CD14-positive monocyte (primary cell): ENCODE results near the gene MLIP. TPM values are rescaled to one million over a fixed set of nuclear protein-coding genes. Genes with fewer than 3 reads are reported as not detected.

ENCODE experiments used
- DNase-seq, 3 donors: peaks; one replicate each; pipeline ENCODE4 v3.0.0-alpha.2; 2011 to 2022
- H2AFZ ChIP-seq: 2 replicates; pipeline ENCODE4 v1.6.0; 2012; ENCODE audit warnings: mild to moderate bottlenecking, low read depth, low read length, inconsistent platforms; ENCODE audit not compliant: insufficient read depth, poor library complexity, severe bottlenecking
- H3K27ac ChIP-seq, 2 donors: 1 replicate in 1 of 2; 2 replicates in 1 of 2; pipeline ENCODE4 v1.5.1; 2012 to 2013; ENCODE audit warnings: low read length in 2 of 2, control low read depth in 1 of 2, inconsistent platforms in 1 of 2, low read depth in 1 of 2, mild to moderate bottlenecking in 1 of 2
- H3K27me3 ChIP-seq, 2 donors: one replicate each; pipeline versions ENCODE4 v1.6.0 to v1.6.1; 2011 to 2013; ENCODE audit warnings: low read length in 2 of 2; ENCODE audit not compliant: control insufficient read depth in 2 of 2, insufficient read depth in 2 of 2
- H3K36me3 ChIP-seq, 2 donors: replicated peaks in 1 of 2; 1 replicate in 1 of 2; 2 replicates in 1 of 2; pipeline versions ENCODE4 v1.5.1 to v1.6.1; 2012 to 2013; ENCODE audit warnings: low read length in 2 of 2, control low read depth in 1 of 2, inconsistent platforms in 1 of 2, mild to moderate bottlenecking in 1 of 2; ENCODE audit not compliant: insufficient read depth in 2 of 2, control insufficient read depth in 1 of 2
- H3K4me1 ChIP-seq, 2 donors: 1 replicate in 1 of 2; 2 replicates in 1 of 2; pipeline versions ENCODE4 v1.5.1 to v1.6.1; 2012 to 2013; ENCODE audit warnings: low read length in 2 of 2, control low read depth in 1 of 2, inconsistent platforms in 1 of 2, mild to moderate bottlenecking in 1 of 2, moderate library complexity in 1 of 2; ENCODE audit not compliant: insufficient read depth in 2 of 2, control insufficient read depth in 1 of 2
- H3K4me2 ChIP-seq: replicated peaks from 2 replicates; pipeline ENCODE3; 2012; ENCODE audit warnings: low read length, moderate library complexity, mild to moderate bottlenecking; ENCODE audit not compliant: poor library complexity, severe bottlenecking; ENCODE audit errors: extremely low read depth
- H3K4me3 ChIP-seq, 3 experiments: fragments of 200-600 bp in 1 of 3; sonication (generic) in 1 of 3; replicated peaks in 1 of 3; 1 replicate in 2 of 3; 2 replicates in 1 of 3; pipeline ENCODE4 v1.5.1; 2011 to 2013; ENCODE audit warnings: low read length in 3 of 3, mild to moderate bottlenecking in 3 of 3, control low read depth in 2 of 3, low read depth in 2 of 3, inconsistent platforms in 1 of 3, moderate library complexity in 1 of 3
- H3K79me2 ChIP-seq: 2 replicates; pipeline ENCODE4 v1.6.0; 2012; ENCODE audit warnings: mild to moderate bottlenecking, control low read depth, inconsistent platforms, low read length, moderate library complexity; ENCODE audit not compliant: insufficient read depth
- H3K9ac ChIP-seq: 2 replicates; pipeline ENCODE4 v1.6.0; 2017; ENCODE audit warnings: low read length, mild to moderate bottlenecking; ENCODE audit not compliant: insufficient read depth, poor library complexity, severe bottlenecking
- H3K9me3 ChIP-seq, 2 donors: replicated peaks in 1 of 2; 1 replicate in 1 of 2; 2 replicates in 1 of 2; pipeline versions ENCODE4 v1.5.1 to v1.6.1; 2012 to 2013; ENCODE audit warnings: low read length in 2 of 2, control low read depth in 1 of 2; ENCODE audit not compliant: control insufficient read depth in 1 of 2, insufficient read depth in 1 of 2
- H4K20me1 ChIP-seq: 2 replicates; pipeline ENCODE4 v1.6.0; 2012; ENCODE audit warnings: mild to moderate bottlenecking, low read length, control low read depth, moderate library complexity; ENCODE audit not compliant: insufficient read depth
- H3K27ac Mint-ChIP-seq, 7 donors: one replicate each; pipeline ENCODE4 v1.8.0; 2020; ENCODE audit warnings: mild to moderate bottlenecking in 7 of 7, mixed read lengths in 7 of 7, moderate library complexity in 6 of 7, inconsistent platforms in 2 of 7
- H3K27me3 Mint-ChIP-seq, 3 donors: one replicate each; pipeline ENCODE4 v1.8.0; 2021 to 2022; ENCODE audit warnings: low read depth in 3 of 3, mild to moderate bottlenecking in 3 of 3, mixed read lengths in 3 of 3, moderate library complexity in 3 of 3, inconsistent platforms in 1 of 3
- H3K36me3 Mint-ChIP-seq, 2 donors: one replicate each; pipeline ENCODE4 v1.8.0; 2020; ENCODE audit warnings: mixed read lengths in 2 of 2, inconsistent platforms in 1 of 2, mild to moderate bottlenecking in 1 of 2
- H3K4me1 Mint-ChIP-seq: one replicate; pipeline ENCODE4 v1.8.0; 2020; ENCODE audit warnings: mild to moderate bottlenecking, mixed read lengths
- H3K4me3 Mint-ChIP-seq, 2 donors: one replicate each; pipeline ENCODE4 v1.8.0; 2020; ENCODE audit warnings: mild to moderate bottlenecking in 2 of 2, mixed read lengths in 2 of 2, moderate library complexity in 1 of 2
- H3K9me3 Mint-ChIP-seq, 7 donors: one replicate each; pipeline ENCODE4 v1.8.0; 2020 to 2022; ENCODE audit warnings: mixed read lengths in 7 of 7, mild to moderate bottlenecking in 6 of 7, moderate library complexity in 6 of 7, inconsistent platforms in 2 of 7
- CTCF ChIP-seq: fragments of 200-600 bp; IDR thresholded peaks from one replicate; pipeline ENCODE4 v1.8.0; 2022; ENCODE audit warnings: antibody characterized with exemption, mild to moderate bottlenecking
- WGBS: methylation state at CpG from one replicate; pipeline ENCODE4 v1.1.5; 2013; ENCODE audit warnings: missing lambda C conversion rate; ENCODE audit not compliant: insufficient coverage; 5-methylcytosine and 5-hydroxymethylcytosine counted together
- intact Hi-C, 2 donors: fragments of 100-400 bp; cut with micrococcal nuclease; formaldehyde crosslinking; loops; one replicate each; pipeline versions ENCODE4 v1.15.0 to v1.15.1; 2023
- polyA plus RNA-seq, 3 donors: library from polyadenylated mRNA; depleted of rRNA in 1 of 3; unstranded in 2 of 3; stranded (reverse) in 1 of 3; fragments of 300-500 nt in 2 of 3; fragments of >200 nt in 1 of 3; fragmentation: Illumina TruSeq in 2 of 3; gene quantifications; 1 replicate in 2 of 3; 2 replicates in 1 of 3; pipeline ENCODE4 v1.2.3, GENCODE V29; 2012 to 2021

MLIP gene
- polyA plus RNA-seq, 3 donors, result not detected

GRCh38 chr6:54114991-54115390 lies 3.7 kb downstream of the MLIP start:
- no peak overlapping the region for H3K4me3 ChIP-seq
- H3K9me3 ChIP-seq, result peaks cover 3 to 12% of the 10 kb centered on the region in 2 donors
- H3K4me3 Mint-ChIP-seq, result no peak overlapping the region
- H3K4me2 ChIP-seq, result no peak overlapping the region
- 80% methylated on average over 1 of the region's 1 CpG for whole genome bisulfite sequencing
- no peaks in the 10 kb centered on the region for H3K36me3 ChIP-seq
- H3K27me3 ChIP-seq, result no peaks in the 10 kb centered on the region
- H2AFZ ChIP-seq, result no peak overlapping the region
- H4K20me1 ChIP-seq, result no peaks in the 10 kb centered on the region
- H3K27ac Mint-ChIP-seq, result no peak overlapping the region
- no peaks in the 10 kb centered on the region for H3K4me1 Mint-ChIP-seq
- TF ChIP-seq CTCF, result no peak
- H3K9me3 Mint-ChIP-seq, result peaks cover 3 to 13% (median 6%) of the 10 kb centered on the region in 7 donors
- no peak overlapping the region for H3K9ac ChIP-seq
- H3K27me3 Mint-ChIP-seq, result peaks cover 0 to 2% (median 0%) of the 10 kb centered on the region in 3 donors
- intact Hi-C loops, result no loop called here
- no peaks in the 10 kb centered on the region for H3K79me2 ChIP-seq
- H3K27ac ChIP-seq, result no peak overlapping the region
- no peaks in the 10 kb centered on the region for H3K36me3 Mint-ChIP-seq
- no peak for DNase-seq
- H3K4me1 ChIP-seq, result no peaks in the 10 kb centered on the region

GRCh38 chr6:54115966-54116365 lies 4.7 kb downstream of the MLIP start:
- H2AFZ ChIP-seq, result no peak overlapping the region
- Mint-ChIP-seq H3K9me3 (peaks cover 3 to 11% (median 6%) of the 10 kb centered on the region in 7 donors), H3K27ac (no peak overlapping the region), H3K27me3 (peaks cover 0 to 2% (median 0%) of the 10 kb centered on the region in 3 donors), H3K4me3 (no peak overlapping the region), H3K4me1 (no peaks in the 10 kb centered on the region), H3K36me3 (no peaks in the 10 kb centered on the region)
- no peak overlapping the region for H3K27ac ChIP-seq
- H3K9ac ChIP-seq, result no peak overlapping the region
- peaks cover 3 to 12% of the 10 kb centered on the region in 2 donors for H3K9me3 ChIP-seq
- H3K4me3 ChIP-seq, result no peak overlapping the region
- H3K4me1 ChIP-seq, result no peaks in the 10 kb centered on the region
- no peaks in the 10 kb centered on the region for H3K27me3 ChIP-seq
- WGBS, result 78% methylated on average over 1 of the region's 1 CpG
- TF ChIP-seq CTCF, result no peak
- no peaks in the 10 kb centered on the region for H3K79me2 ChIP-seq
- H3K36me3 ChIP-seq, result no peaks in the 10 kb centered on the region
- intact Hi-C loops, result no loop called here
- no peak overlapping the region for H3K4me2 ChIP-seq
- DNase-seq, result no peak
- no peaks in the 10 kb centered on the region for H4K20me1 ChIP-seq
